Mesothelial cell of epicardium (in vitro differentiated cells): Measurements from ENCODE around the gene ZNF544. TPM values are rescaled to one million over a fixed set of nuclear protein-coding genes. Genes with fewer than 3 reads are reported as not detected.
A peak's percentile ranks its signal among the peaks of the same experiment; 100 is the strongest.

ENCODE experiments used
- DNase-seq, 2 experiments: peaks; one replicate each; pipeline ENCODE4 v3.0.0; 2021; ENCODE audit warnings: low spot score in 2 of 2; ENCODE audit not compliant: unreplicated experiment in 2 of 2
- H3K27ac Mint-ChIP-seq: 2 replicates; pipeline ENCODE4 v1.8.0; 2021; ENCODE audit warnings: mixed read lengths
- H3K27me3 Mint-ChIP-seq: 2 replicates; pipeline ENCODE4 v1.8.0; 2021; ENCODE audit warnings: low read depth, mixed read lengths
- H3K36me3 Mint-ChIP-seq: 2 replicates; pipeline ENCODE4 v1.8.0; 2021; ENCODE audit warnings: mixed read lengths
- H3K4me1 Mint-ChIP-seq: 2 replicates; pipeline ENCODE4 v1.8.0; 2021; ENCODE audit warnings: mixed read lengths
- H3K4me3 Mint-ChIP-seq: 2 replicates; pipeline ENCODE4 v1.8.0; 2021; ENCODE audit warnings: mild to moderate bottlenecking, moderate library complexity, mixed read lengths
- H3K9me3 Mint-ChIP-seq: 2 replicates; pipeline ENCODE4 v1.8.0; 2021; ENCODE audit warnings: mixed read lengths
- CTCF ChIP-seq: fragments of 200-600 bp; sonication (generic); IDR thresholded peaks from one replicate; pipeline ENCODE4 v1.5.0; 2021; ENCODE audit warnings: antibody characterized with exemption; ENCODE audit not compliant: unreplicated experiment
- total RNA-seq: library from RNA; stranded (reverse); gene quantifications from 3 replicates; pipeline ENCODE4 v1.2.1, GENCODE V29; 2021

The ZNF544 gene
- total RNA-seq, 1 donor from 2014 or later = 63.3 TPM

- Mint-ChIP-seq H3K27ac (no peak overlapping the region), H3K4me1 (no peaks in the 10 kb centered on the region), H3K36me3 (peaks cover 85% of the 10 kb centered on the region), H3K27me3 (no peaks in the 10 kb centered on the region), H3K9me3 (peaks cover 82% of the 10 kb centered on the region), H3K4me3 (no peak overlapping the region)
- no peak for DNase-seq
- TF ChIP-seq CTCF = no peak
Measured at GRCh38 chr19:58213075-58213369, 15.7 kb upstream of the ZNF544 start.

GRCh38 chr19:58217069-58217481, 11.6 kb upstream of the ZNF544 start:
- DNase-seq = no peak
- H3K27me3 Mint-ChIP-seq = no peaks in the 10 kb centered on the region

GRCh38 chr19:58217607-58218391, 10.9 kb upstream of the ZNF544 start:
- Mint-ChIP-seq H3K4me1 (no peaks in the 10 kb centered on the region), H3K27me3 (no peaks in the 10 kb centered on the region), H3K27ac (no peak overlapping the region), H3K4me3 (no peak overlapping the region), H3K9me3 (peaks cover 52% of the 10 kb centered on the region), H3K36me3 (peaks cover 46% of the 10 kb centered on the region)
- TF ChIP-seq CTCF = no peak
- no peak for DNase-seq

More at GRCh38 chr19:58217069-58217481, 11.6 kb upstream of the ZNF544 start:
- H3K4me3 Mint-ChIP-seq = no peak overlapping the region
- H3K4me1 Mint-ChIP-seq = no peaks in the 10 kb centered on the region
- H3K9me3 Mint-ChIP-seq = peaks cover 55% of the 10 kb centered on the region
- no peak overlapping the region for H3K27ac Mint-ChIP-seq
- peaks cover 50% of the 10 kb centered on the region for H3K36me3 Mint-ChIP-seq
- no peak for TF ChIP-seq CTCF

GRCh38 chr19:58218899-58219298, 9.8 kb upstream of the ZNF544 start:
- H3K9me3 Mint-ChIP-seq = peaks cover 44% of the 10 kb centered on the region
- no peak for DNase-seq
- H3K36me3 Mint-ChIP-seq = peaks cover 36% of the 10 kb centered on the region
- no peak for TF ChIP-seq CTCF
- H3K27me3 Mint-ChIP-seq = no peaks in the 10 kb centered on the region
- H3K4me3 Mint-ChIP-seq = no peak overlapping the region
- no peak overlapping the region for H3K27ac Mint-ChIP-seq
- H3K4me1 Mint-ChIP-seq = no peaks in the 10 kb centered on the region

GRCh38 chr19:58227964-58228584, 640 bp upstream of the ZNF544 start:
- Mint-ChIP-seq H3K9me3 (peaks cover 15% of the 10 kb centered on the region), H3K27me3 (no peaks in the 10 kb centered on the region), H3K4me1 (peaks cover 20% of the 10 kb centered on the region), H3K4me3 (peak overlapping the region; percentile 93), H3K36me3 (peaks cover 42% of the 10 kb centered on the region), H3K27ac (peak overlapping the region; percentile 97)
- DNase-seq = peak in 1 of 2 experiments; percentile 39
- no peak for TF ChIP-seq CTCF
